Thoracic aorta (tissue), 2 donors: ENCODE results near the gene MAP3K9. TPM values are rescaled to one million over a fixed set of nuclear protein-coding genes. Genes with fewer than 3 reads are reported as not detected.

Experiments
- ATAC-seq: fragments of 150-250 bp; one replicate; pipeline ENCODE4 v1.8.0; 2017; ENCODE audit warnings: low read depth; ENCODE audit not compliant: insufficient number of reproducible peaks, low FRiP score
- DNase-seq: peaks from one replicate; pipeline ENCODE4 v3.0.0-alpha.2; 2020; ENCODE audit warnings: low spot score
- H3K27ac ChIP-seq, 2 donors: fragments of 200-600 bp; sonication (generic); 1 replicate in 1 of 2; 2 replicates in 1 of 2; pipeline ENCODE4 v1.5.1; 2016; ENCODE audit warnings: mild to moderate bottlenecking in 2 of 2, moderate library complexity in 2 of 2
- H3K27me3 ChIP-seq: fragments of 200-600 bp; sonication (generic); replicated peaks from 2 replicates; pipeline ENCODE4 v1.6.0; 2016; ENCODE audit warnings: mild to moderate bottlenecking; ENCODE audit not compliant: insufficient read depth
- H3K36me3 ChIP-seq: fragments of 200-600 bp; sonication (generic); one replicate; pipeline ENCODE4 v1.5.1; 2016
- H3K4me1 ChIP-seq, 2 donors: fragments of 200-600 bp; sonication (generic); 1 replicate in 1 of 2; 2 replicates in 1 of 2; pipeline versions ENCODE4 v1.5.1 to v1.6.0; 2016; ENCODE audit warnings: low read depth in 2 of 2, mild to moderate bottlenecking in 1 of 2; ENCODE audit not compliant: control insufficient read depth in 1 of 2
- H3K4me3 ChIP-seq: fragments of 200-600 bp; sonication (generic); 2 replicates; pipeline ENCODE4 v1.5.1; 2016; ENCODE audit warnings: mild to moderate bottlenecking
- H3K9me3 ChIP-seq: fragments of 200-600 bp; sonication (generic); 2 replicates; pipeline ENCODE4 v1.5.1; 2016
- CTCF ChIP-seq: fragments of 200-600 bp; sonication (generic); IDR thresholded peaks from one replicate; pipeline ENCODE4 v1.5.1; 2019; ENCODE audit warnings: antibody characterized with exemption
- total RNA-seq, 2 donors: library from RNA; depleted of rRNA; stranded (reverse); fragments of >200 nt; gene quantifications; one replicate each; pipeline versions ENCODE4 v1.1.0 to v1.2.3, GENCODE V29; 2016

The MAP3K9 gene
- total RNA-seq, 2 donors from 2014 or later = 0.63 to 1.1 TPM

GRCh38 chr14:70802379-70802778, 6.9 kb downstream of the MAP3K9 start:
- no peak overlapping the region for H3K4me3 ChIP-seq
- H3K27me3 ChIP-seq = peaks cover 3% of the 10 kb centered on the region
- H3K36me3 ChIP-seq = no peaks in the 10 kb centered on the region
- TF ChIP-seq CTCF = no peak
- H3K9me3 ChIP-seq = no peaks in the 10 kb centered on the region
- no peaks in the 10 kb centered on the region for H3K4me1 ChIP-seq
- H3K27ac ChIP-seq = no peak overlapping the region
- DNase-seq = no peak
- ATAC-seq = no peak

- Histone ChIP-seq H3K36me3 (no peaks in the 10 kb centered on the region), H3K9me3 (no peaks in the 10 kb centered on the region), H3K4me1 (no peaks in the 10 kb centered on the region), H3K27ac (no peak overlapping the region), H3K4me3 (no peak overlapping the region), H3K27me3 (no peaks in the 10 kb centered on the region)
- no peak for TF ChIP-seq CTCF
- no peak for ATAC-seq
- DNase-seq = no peak
These were observed 7.5 kb downstream of the MAP3K9 start for GRCh38 chr14:70801836-70802235.

GRCh38 chr14:70796551-70796950, 12.8 kb downstream of the MAP3K9 start:
- no peaks in the 10 kb centered on the region for H3K4me1 ChIP-seq
- TF ChIP-seq CTCF = no peak
- H3K9me3 ChIP-seq = no peaks in the 10 kb centered on the region
- ATAC-seq (no peak), DNase-seq (no peak)
- no peaks in the 10 kb centered on the region for H3K27me3 ChIP-seq
- H3K36me3 ChIP-seq = no peaks in the 10 kb centered on the region
- H3K27ac ChIP-seq = no peak overlapping the region
- H3K4me3 ChIP-seq = no peak overlapping the region

GRCh38 chr14:70794294-70794693, 15.0 kb downstream of the MAP3K9 start:
- no peaks in the 10 kb centered on the region for H3K27me3 ChIP-seq
- ATAC-seq = no peak
- no peak overlapping the region for H3K27ac ChIP-seq
- DNase-seq = no peak
- TF ChIP-seq CTCF = no peak
- H3K4me1 ChIP-seq = no peaks in the 10 kb centered on the region
- H3K4me3 ChIP-seq = no peak overlapping the region
- no peaks in the 10 kb centered on the region for H3K9me3 ChIP-seq
- no peaks in the 10 kb centered on the region for H3K36me3 ChIP-seq

GRCh38 chr14:70793637-70794036, 15.7 kb downstream of the MAP3K9 start:
- TF ChIP-seq CTCF = no peak
- Histone ChIP-seq H3K4me1 (peaks cover 0 to 3% of the 10 kb centered on the region in 2 donors), H3K9me3 (no peaks in the 10 kb centered on the region), H3K4me3 (no peak overlapping the region), H3K27ac (no peak overlapping the region), H3K36me3 (no peaks in the 10 kb centered on the region), H3K27me3 (no peaks in the 10 kb centered on the region)
- DNase-seq (no peak), ATAC-seq (no peak)
